Adipocyte (in vitro differentiated cells): Measurements from ENCODE around the gene ARHGEF28.

Source experiments
- DNase-seq: peaks from one replicate; pipeline ENCODE4 v3.0.0-alpha.2; 2015; ENCODE audit warnings: low read depth
- H3K27me3 ChIP-seq: replicated peaks from 2 replicates; pipeline ENCODE4 v1.7.0; 2013; ENCODE audit warnings: mild to moderate bottlenecking, low read length, moderate library complexity; ENCODE audit not compliant: control insufficient read depth, insufficient read depth
- H3K36me3 ChIP-seq: 2 replicates; pipeline ENCODE4 v1.7.0; 2013; ENCODE audit warnings: low read length, mild to moderate bottlenecking, moderate library complexity; ENCODE audit not compliant: control insufficient read depth, insufficient read depth, severe bottlenecking
- H3K4me1 ChIP-seq: 2 replicates; pipeline ENCODE4 v1.7.0; 2013; ENCODE audit warnings: mild to moderate bottlenecking, low read length, moderate library complexity; ENCODE audit not compliant: control insufficient read depth, insufficient read depth
- H3K4me3 ChIP-seq: 2 replicates; pipeline ENCODE4 v1.7.0; 2013; ENCODE audit warnings: mild to moderate bottlenecking, low read length, moderate library complexity
- H3K9ac ChIP-seq: 2 replicates; pipeline ENCODE4 v1.7.0; 2013; ENCODE audit warnings: mild to moderate bottlenecking, low read length, moderate library complexity
- H3K9me3 ChIP-seq: 2 replicates; pipeline ENCODE4 v1.7.0; 2013; ENCODE audit warnings: mild to moderate bottlenecking, low read length, moderate library complexity; ENCODE audit not compliant: control insufficient read depth

Gene ARHGEF28

GRCh38 chr5:73826301-73827105 is 200.5 kb downstream of the ARHGEF28 start:
- Histone ChIP-seq H3K27me3 (no peaks in the 10 kb centered on the region), H3K4me1 (peaks cover 19% of the 10 kb centered on the region), H3K9ac (peak overlapping the region; percentile 26), H3K4me3 (peak overlapping the region; percentile 20), H3K9me3 (no peaks in the 10 kb centered on the region), H3K36me3 (no peaks in the 10 kb centered on the region)
- DNase-seq = peak; percentile 91

- Histone ChIP-seq H3K9ac (peak overlapping the region; percentile 26), H3K4me1 (peaks cover 16% of the 10 kb centered on the region), H3K27me3 (no peaks in the 10 kb centered on the region), H3K36me3 (no peaks in the 10 kb centered on the region), H3K4me3 (peak overlapping the region; percentile 20), H3K9me3 (no peaks in the 10 kb centered on the region)
- peak; percentile 72 for DNase-seq
These were observed 201.1 kb downstream of the ARHGEF28 start for GRCh38 chr5:73827106-73827450.

GRCh38 chr5:73828465-73828864 is 202.5 kb downstream of the ARHGEF28 start:
- no peaks in the 10 kb centered on the region for H3K9me3 ChIP-seq
- DNase-seq = no peak
- no peaks in the 10 kb centered on the region for H3K36me3 ChIP-seq
- H3K27me3 ChIP-seq = no peaks in the 10 kb centered on the region
- H3K9ac ChIP-seq = no peak overlapping the region
- H3K4me1 ChIP-seq = peaks cover 16% of the 10 kb centered on the region
- H3K4me3 ChIP-seq = no peak overlapping the region

GRCh38 chr5:73830646-73831045 is 204.7 kb downstream of the ARHGEF28 start:
- Histone ChIP-seq H3K4me3 (no peak overlapping the region), H3K4me1 (peaks cover 16% of the 10 kb centered on the region), H3K9me3 (no peaks in the 10 kb centered on the region), H3K9ac (no peak overlapping the region), H3K36me3 (no peaks in the 10 kb centered on the region), H3K27me3 (no peaks in the 10 kb centered on the region)
- no peak for DNase-seq

GRCh38 chr5:73831066-73831465 is 205.1 kb downstream of the ARHGEF28 start:
- no peak for DNase-seq
- Histone ChIP-seq H3K27me3 (no peaks in the 10 kb centered on the region), H3K9ac (no peak overlapping the region), H3K4me1 (peaks cover 16% of the 10 kb centered on the region), H3K36me3 (no peaks in the 10 kb centered on the region), H3K4me3 (no peak overlapping the region), H3K9me3 (no peaks in the 10 kb centered on the region)

GRCh38 chr5:73834693-73835092 is 208.7 kb downstream of the ARHGEF28 start:
- Histone ChIP-seq H3K4me1 (no peaks in the 10 kb centered on the region), H3K9ac (no peak overlapping the region), H3K4me3 (no peak overlapping the region), H3K36me3 (no peaks in the 10 kb centered on the region), H3K9me3 (no peaks in the 10 kb centered on the region), H3K27me3 (no peaks in the 10 kb centered on the region)
- no peak for DNase-seq

- no peak for DNase-seq
- Histone ChIP-seq H3K9ac (no peak overlapping the region), H3K4me1 (no peaks in the 10 kb centered on the region), H3K4me3 (no peak overlapping the region), H3K27me3 (no peaks in the 10 kb centered on the region), H3K36me3 (no peaks in the 10 kb centered on the region), H3K9me3 (no peaks in the 10 kb centered on the region)
These were observed 209.7 kb downstream of the ARHGEF28 start for GRCh38 chr5:73835726-73836125.

- no peak for DNase-seq
- Histone ChIP-seq H3K4me3 (no peak overlapping the region), H3K27me3 (no peaks in the 10 kb centered on the region), H3K36me3 (no peaks in the 10 kb centered on the region), H3K9ac (no peak overlapping the region), H3K4me1 (no peaks in the 10 kb centered on the region), H3K9me3 (no peaks in the 10 kb centered on the region)
These were observed 210.6 kb downstream of the ARHGEF28 start for GRCh38 chr5:73836607-73837006.

- Histone ChIP-seq H3K27me3 (no peaks in the 10 kb centered on the region), H3K36me3 (no peaks in the 10 kb centered on the region), H3K4me3 (no peak overlapping the region)
These were observed 212.9 kb downstream of the ARHGEF28 start for GRCh38 chr5:73838901-73839300.

GRCh38 chr5:73841641-73842040 is 215.6 kb downstream of the ARHGEF28 start:
- Histone ChIP-seq H3K4me3 (no peak overlapping the region), H3K4me1 (no peaks in the 10 kb centered on the region), H3K9ac (no peak overlapping the region), H3K9me3 (no peaks in the 10 kb centered on the region), H3K27me3 (no peaks in the 10 kb centered on the region), H3K36me3 (no peaks in the 10 kb centered on the region)
- DNase-seq = no peak

More at GRCh38 chr5:73838901-73839300, 212.9 kb downstream of the ARHGEF28 start:
- H3K4me1 ChIP-seq = no peaks in the 10 kb centered on the region
- no peak overlapping the region for H3K9ac ChIP-seq
- no peaks in the 10 kb centered on the region for H3K9me3 ChIP-seq
- DNase-seq = no peak

- no peak overlapping the region for H3K9ac ChIP-seq
- no peak overlapping the region for H3K4me3 ChIP-seq
- no peaks in the 10 kb centered on the region for H3K27me3 ChIP-seq
- no peaks in the 10 kb centered on the region for H3K36me3 ChIP-seq
- no peak for DNase-seq
- no peaks in the 10 kb centered on the region for H3K4me1 ChIP-seq
- H3K9me3 ChIP-seq = no peaks in the 10 kb centered on the region
These were observed 218.2 kb downstream of the ARHGEF28 start for GRCh38 chr5:73844165-73844564.
